ENCODE measurements around the gene YWHAQ. TPM values are rescaled to one million over a fixed set of nuclear protein-coding genes. Genes with fewer than 3 reads are reported as not detected.

Gene YWHAQ
- total and polyA plus RNA-seq, 9 of the 15 experiments (the other 6 are each of a cell fraction or from before 2014, with no cell fraction given) = 63.1 to 359 (median 203) TPM

- 0 out of 4 replicates have a peak, but pooled peaks of 1 of the 2 experiments have one; percentile 13 for TF ChIP-seq MLLT1 (IDR thresholded peaks at IDR 0.05)
- no peak for TF ChIP-seq THRAP3 (IDR thresholded peaks at IDR 0.05; ENCODE audit: borderline replicate concordance)
- TF ChIP-seq HMG20B (CRISPR knock-in tag; IDR thresholded peaks at IDR 0.05) = no peak
- TF ChIP-seq ZNF436 (CRISPR knock-in tag; IDR thresholded peaks at IDR 0.05) = no peak
- TF ChIP-seq NR0B1 (IDR thresholded peaks at IDR 0.05; ENCODE audit: partially characterized antibody) = no peak
- peak; percentile 48; the same call in 1 of the 2 replicates for TF ChIP-seq MAFF (IDR thresholded peaks at IDR 0.05; ENCODE audit: low read length)
- no peak for TF ChIP-seq CREM (IDR thresholded peaks at IDR 0.05; ENCODE audit: low read depth)
- TF ChIP-seq RBM15 (IDR thresholded peaks at IDR 0.05; ENCODE audit: insufficient read depth, low read length) = no peak
- TF ChIP-seq EHMT2 (IDR thresholded peaks at IDR 0.05) = no peak
- TF ChIP-seq KAT2B (IDR thresholded peaks at IDR 0.05; ENCODE audit: low read depth, low read length) = no peak
- no peak; the same call in 1 of the 2 replicates for TF ChIP-seq L3MBTL2 (IDR thresholded peaks at IDR 0.05)
- peak; percentile 55 for TF ChIP-seq NCOR1 (IDR thresholded peaks at IDR 0.05)
- TF ChIP-seq SMARCE1 (IDR thresholded peaks at IDR 0.05) = peak; percentile 93
- no peak for TF ChIP-seq ZFP36 (IDR thresholded peaks at IDR 0.05; ENCODE audit: low read depth, low read length, partially characterized antibody)
- TF ChIP-seq AFF4 (CRISPR knock-in tag; IDR thresholded peaks at IDR 0.05) = 0 out of 2 replicates have a peak, but pooled peaks have one; percentile 31
- no peak for TF ChIP-seq NCOA6 (IDR thresholded peaks at IDR 0.05)
- peak; percentile 68; the same call in 1 of the 2 replicates for TF ChIP-seq ZNF766 (CRISPR knock-in tag; conservative IDR thresholded peaks at IDR 0.05)
- no peak for TF ChIP-seq ZNF253 (CRISPR knock-in tag; conservative IDR thresholded peaks at IDR 0.05)
- TF ChIP-seq CHD4 (IDR thresholded peaks at IDR 0.05; ENCODE audit: insufficient read depth, insufficient replicate concordance, low read depth, low read length, poor library complexity, severe bottlenecking) = no peak
- peak; percentile 92 for TF ChIP-seq ARID1B (IDR thresholded peaks at IDR 0.05)
- TF ChIP-seq MTA3 (IDR thresholded peaks at IDR 0.05; ENCODE audit: borderline replicate concordance) = no peak
These were observed 78.3 kb downstream of the YWHAQ start (continued) for GRCh38 chr2:9552219-9553178.

Data from K562 (cell line).